ENCODE data around the gene KANK4.

KANK4 gene

DNA sequence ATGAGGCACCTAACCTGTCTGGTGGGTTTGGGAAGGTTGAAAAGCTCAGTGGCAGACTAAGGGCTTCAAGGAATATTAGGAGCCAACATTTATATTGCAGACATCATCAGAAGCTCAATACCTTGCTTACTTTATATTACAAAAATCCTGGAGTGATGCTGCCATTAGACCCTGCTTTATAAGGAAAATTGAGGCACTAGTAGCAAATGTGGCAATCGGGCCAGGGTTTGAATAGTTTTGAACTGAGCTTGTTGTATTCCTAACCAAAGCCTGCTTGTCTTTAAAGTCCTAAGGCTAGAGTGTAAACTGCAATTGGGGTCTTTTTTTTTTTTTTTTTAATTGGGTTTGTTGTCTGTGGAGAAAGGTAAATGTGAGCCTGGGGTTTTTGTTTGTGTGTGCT lies 110.3 kb downstream of the KANK4 start (continued):
- no peak for TF ChIP-seq PATZ1 (CRISPR knock-in tag; IDR thresholded peaks at IDR 0.05; ENCODE audit: borderline replicate concordance)

DNA sequence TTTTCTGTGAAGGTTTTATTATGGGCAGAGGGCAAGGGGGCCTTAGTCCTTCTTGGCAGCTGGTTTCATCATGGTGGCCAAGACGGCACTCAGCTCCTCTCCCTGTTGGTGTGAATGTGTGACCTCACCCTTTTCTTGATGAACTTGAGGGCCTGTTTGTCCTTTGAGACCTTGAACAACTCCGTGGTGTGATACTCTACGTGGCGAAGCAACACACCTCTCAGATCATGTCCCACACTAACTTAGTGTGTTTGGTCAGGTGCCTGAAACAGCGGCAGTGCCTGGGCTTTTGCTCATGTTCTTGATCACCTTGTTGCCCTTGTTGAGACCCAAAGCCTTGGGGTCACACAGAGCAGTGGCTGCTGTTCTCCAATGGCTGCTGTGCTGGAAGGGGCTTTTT lies 111.1 kb downstream of the KANK4 start:
- ATAC-seq, result no peak
- TF ChIP-seq ZNF8 (CRISPR knock-in tag; IDR thresholded peaks at IDR 0.05) (no peak), ESRRG (CRISPR knock-in tag; IDR thresholded peaks at IDR 0.05) (no peak), OSR1 (CRISPR knock-in tag; IDR thresholded peaks at IDR 0.05) (no peak), GLIS3 (CRISPR knock-in tag; IDR thresholded peaks at IDR 0.05) (no peak), ARNTL (CRISPR knock-in tag; IDR thresholded peaks at IDR 0.05; ENCODE audit: borderline replicate concordance, low read depth) (no peak), PATZ1 (CRISPR knock-in tag; IDR thresholded peaks at IDR 0.05; ENCODE audit: borderline replicate concordance) (no peak), RARB (CRISPR knock-in tag; IDR thresholded peaks at IDR 0.05) (no peak), ISL1 (CRISPR knock-in tag; IDR thresholded peaks at IDR 0.05) (no peak), ZFP3 (CRISPR knock-in tag; IDR thresholded peaks at IDR 0.05) (no peak), TOX (CRISPR knock-in tag; IDR thresholded peaks at IDR 0.05; ENCODE audit: borderline replicate concordance) (no peak), ZNF70 (CRISPR knock-in tag; IDR thresholded peaks at IDR 0.05) (no peak), SNAI2 (CRISPR knock-in tag; IDR thresholded peaks at IDR 0.05) (no peak), ZNF565 (CRISPR knock-in tag; conservative IDR thresholded peaks at IDR 0.05; ENCODE audit: low read depth) (no peak), CSRNP3 (CRISPR knock-in tag; IDR thresholded peaks at IDR 0.05) (no peak), BACH2 (CRISPR knock-in tag; IDR thresholded peaks at IDR 0.05; ENCODE audit: borderline replicate concordance) (no peak)
- TF ChIP-seq, protein P1, sequence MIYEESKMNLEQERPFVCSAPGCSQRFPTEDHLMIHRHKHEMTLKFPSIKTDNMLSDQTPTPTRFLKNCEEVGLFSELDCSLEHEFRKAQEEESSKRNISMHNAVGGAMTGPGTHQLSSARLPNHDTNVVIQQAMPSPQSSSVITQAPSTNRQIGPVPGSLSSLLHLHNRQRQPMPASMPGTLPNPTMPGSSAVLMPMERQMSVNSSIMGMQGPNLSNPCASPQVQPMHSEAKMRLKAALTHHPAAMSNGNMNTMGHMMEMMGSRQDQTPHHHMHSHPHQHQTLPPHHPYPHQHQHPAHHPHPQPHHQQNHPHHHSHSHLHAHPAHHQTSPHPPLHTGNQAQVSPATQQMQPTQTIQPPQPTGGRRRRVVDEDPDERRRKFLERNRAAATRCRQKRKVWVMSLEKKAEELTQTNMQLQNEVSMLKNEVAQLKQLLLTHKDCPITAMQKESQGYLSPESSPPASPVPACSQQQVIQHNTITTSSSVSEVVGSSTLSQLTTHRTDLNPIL (CRISPR knock-in tag; IDR thresholded peaks at IDR 0.05; ENCODE audit: low read depth), result no peak
- TF ChIP-seq, protein P2, sequence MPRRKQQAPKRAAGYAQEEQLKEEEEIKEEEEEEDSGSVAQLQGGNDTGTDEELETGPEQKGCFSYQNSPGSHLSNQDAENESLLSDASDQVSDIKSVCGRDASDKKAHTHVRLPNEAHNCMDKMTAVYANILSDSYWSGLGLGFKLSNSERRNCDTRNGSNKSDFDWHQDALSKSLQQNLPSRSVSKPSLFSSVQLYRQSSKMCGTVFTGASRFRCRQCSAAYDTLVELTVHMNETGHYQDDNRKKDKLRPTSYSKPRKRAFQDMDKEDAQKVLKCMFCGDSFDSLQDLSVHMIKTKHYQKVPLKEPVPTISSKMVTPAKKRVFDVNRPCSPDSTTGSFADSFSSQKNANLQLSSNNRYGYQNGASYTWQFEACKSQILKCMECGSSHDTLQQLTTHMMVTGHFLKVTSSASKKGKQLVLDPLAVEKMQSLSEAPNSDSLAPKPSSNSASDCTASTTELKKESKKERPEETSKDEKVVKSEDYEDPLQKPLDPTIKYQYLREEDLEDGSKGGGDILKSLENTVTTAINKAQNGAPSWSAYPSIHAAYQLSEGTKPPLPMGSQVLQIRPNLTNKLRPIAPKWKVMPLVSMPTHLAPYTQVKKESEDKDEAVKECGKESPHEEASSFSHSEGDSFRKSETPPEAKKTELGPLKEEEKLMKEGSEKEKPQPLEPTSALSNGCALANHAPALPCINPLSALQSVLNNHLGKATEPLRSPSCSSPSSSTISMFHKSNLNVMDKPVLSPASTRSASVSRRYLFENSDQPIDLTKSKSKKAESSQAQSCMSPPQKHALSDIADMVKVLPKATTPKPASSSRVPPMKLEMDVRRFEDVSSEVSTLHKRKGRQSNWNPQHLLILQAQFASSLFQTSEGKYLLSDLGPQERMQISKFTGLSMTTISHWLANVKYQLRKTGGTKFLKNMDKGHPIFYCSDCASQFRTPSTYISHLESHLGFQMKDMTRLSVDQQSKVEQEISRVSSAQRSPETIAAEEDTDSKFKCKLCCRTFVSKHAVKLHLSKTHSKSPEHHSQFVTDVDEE (CRISPR knock-in tag; IDR thresholded peaks at IDR 0.05), result no peak

DNA sequence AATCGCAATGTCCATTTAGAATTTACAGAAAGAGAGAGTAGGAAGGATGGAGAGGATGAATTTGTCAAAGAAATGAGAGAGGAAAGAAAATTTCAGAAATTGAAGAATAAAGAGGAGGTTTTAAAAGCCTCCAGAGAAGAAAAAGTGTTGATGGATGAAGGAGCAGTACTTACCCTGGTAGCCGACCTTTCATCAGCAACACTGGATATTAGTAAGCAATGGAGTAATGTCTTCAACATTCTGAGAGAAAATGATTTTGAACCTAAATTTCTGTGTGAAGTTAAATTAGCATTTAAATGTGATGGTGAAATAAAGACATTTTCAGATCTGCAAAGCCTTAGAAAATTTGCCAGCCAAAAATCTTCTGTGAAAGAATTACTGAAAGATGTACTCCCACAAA lies 112.0 kb downstream of the KANK4 start:
- TF ChIP-seq SNAI2 (CRISPR knock-in tag; IDR thresholded peaks at IDR 0.05), result no peak
- TF ChIP-seq TCF4 (CRISPR knock-in tag; IDR thresholded peaks at IDR 0.05; ENCODE audit: borderline replicate concordance), result no peak
- TF ChIP-seq ZNF70 (CRISPR knock-in tag; IDR thresholded peaks at IDR 0.05), result no peak
- TF ChIP-seq OSR1 (CRISPR knock-in tag; IDR thresholded peaks at IDR 0.05), result no peak
- ATAC-seq, result no peak

DNA sequence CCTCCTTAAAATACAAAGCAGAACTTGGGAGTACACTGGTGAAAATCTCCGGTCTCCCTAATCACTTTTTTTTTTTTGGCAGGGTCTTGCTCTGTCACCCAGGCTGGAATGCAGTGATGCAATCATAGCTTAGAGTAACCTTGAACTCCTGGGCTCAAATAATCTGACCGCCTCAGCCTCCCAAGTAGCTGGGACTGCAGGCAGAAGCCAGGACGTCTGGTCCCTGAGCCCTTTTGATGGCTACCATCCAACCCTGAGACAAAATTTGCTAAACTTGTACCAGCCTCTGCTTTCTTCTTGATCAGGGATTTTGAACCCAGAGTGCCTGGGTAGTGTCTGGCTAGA lies 120.5 kb downstream of the KANK4 start:
- TF ChIP-seq ZC3H10 (CRISPR knock-in tag; IDR thresholded peaks at IDR 0.05) (no peak), PATZ1 (CRISPR knock-in tag; IDR thresholded peaks at IDR 0.05; ENCODE audit: borderline replicate concordance) (no peak), ZNF565 (CRISPR knock-in tag; conservative IDR thresholded peaks at IDR 0.05; ENCODE audit: low read depth) (no peak)
- ATAC-seq, result no peak
